ENCODE measurements around the gene VAMP1.

DNA sequence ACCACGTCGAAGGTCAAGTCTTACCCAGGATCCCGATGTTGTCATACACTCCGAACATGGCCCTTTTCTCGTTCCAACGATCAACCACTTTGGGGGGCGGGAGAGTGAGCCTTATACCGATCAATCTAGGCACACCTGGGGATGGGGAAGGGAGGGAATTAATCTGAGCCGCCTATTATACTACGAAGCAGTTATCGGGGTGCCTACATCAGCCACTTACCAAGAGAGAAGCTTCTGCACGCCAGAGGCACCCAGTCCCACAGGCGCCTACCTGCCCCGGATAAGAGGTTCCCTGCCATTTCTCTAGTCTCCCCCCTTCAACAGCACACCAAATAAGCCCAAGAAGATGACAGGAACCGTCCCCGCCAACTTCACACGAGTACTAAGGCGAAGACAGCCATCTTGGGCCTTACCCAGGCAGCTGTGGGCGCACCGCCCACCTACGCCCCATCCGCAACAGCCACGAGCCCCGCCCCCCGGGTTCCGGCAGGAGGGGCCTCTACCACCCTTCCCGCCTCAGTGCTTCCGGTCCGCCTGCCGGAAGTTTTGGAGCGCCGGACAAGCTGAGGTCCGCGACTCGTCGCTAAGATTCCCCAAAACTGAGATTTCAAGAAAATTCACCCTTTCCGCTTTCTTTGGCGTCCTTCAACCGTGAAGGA lies 22.5 kb upstream of the VAMP1 start, which contains the start of gene MRPL51:
- TF ChIP-seq, protein P1, sequence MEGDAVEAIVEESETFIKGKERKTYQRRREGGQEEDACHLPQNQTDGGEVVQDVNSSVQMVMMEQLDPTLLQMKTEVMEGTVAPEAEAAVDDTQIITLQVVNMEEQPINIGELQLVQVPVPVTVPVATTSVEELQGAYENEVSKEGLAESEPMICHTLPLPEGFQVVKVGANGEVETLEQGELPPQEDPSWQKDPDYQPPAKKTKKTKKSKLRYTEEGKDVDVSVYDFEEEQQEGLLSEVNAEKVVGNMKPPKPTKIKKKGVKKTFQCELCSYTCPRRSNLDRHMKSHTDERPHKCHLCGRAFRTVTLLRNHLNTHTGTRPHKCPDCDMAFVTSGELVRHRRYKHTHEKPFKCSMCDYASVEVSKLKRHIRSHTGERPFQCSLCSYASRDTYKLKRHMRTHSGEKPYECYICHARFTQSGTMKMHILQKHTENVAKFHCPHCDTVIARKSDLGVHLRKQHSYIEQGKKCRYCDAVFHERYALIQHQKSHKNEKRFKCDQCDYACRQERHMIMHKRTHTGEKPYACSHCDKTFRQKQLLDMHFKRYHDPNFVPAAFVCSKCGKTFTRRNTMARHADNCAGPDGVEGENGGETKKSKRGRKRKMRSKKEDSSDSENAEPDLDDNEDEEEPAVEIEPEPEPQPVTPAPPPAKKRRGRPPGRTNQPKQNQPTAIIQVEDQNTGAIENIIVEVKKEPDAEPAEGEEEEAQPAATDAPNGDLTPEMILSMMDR (IDR thresholded peaks at IDR 0.05; ENCODE audit: low read depth, low read length), result no peak
- no peak for TF ChIP-seq EZH2phosphoT487 (IDR thresholded peaks at IDR 0.05; ENCODE audit: low read depth)

Measured in OCI-LY3 (cell line).